Karpas-422 (cell line): ENCODE measurements around the gene NPIPA5. TPM values are rescaled to one million over a fixed set of nuclear protein-coding genes. Genes with fewer than 3 reads are reported as not detected.

Source experiments
- total RNA-seq: library from RNA; depleted of rRNA; stranded (reverse); fragments of >200 nt; shearing (Covaris generic); gene quantifications from 2 replicates; pipeline ENCODE4 v1.2.3, GENCODE V29; 2014; ENCODE audit warnings: low replicate concordance; rRNA removed

The NPIPA5 gene
- total RNA-seq, 1 experiment from 2014 or later = 4.1 TPM

Other genes with a start within 250 kb of the NPIPA5 start
- gene MPV17L, start 17.5 kb upstream of the NPIPA5 start, total RNA-seq = not detected in 2 replicates
- 0.22 TPM in 1 of 2 replicates, not detected in the other for gene BMERB1, start 56.3 kb upstream of the NPIPA5 start, total RNA-seq